GM13977 (cell line): ENCODE data around the gene DYNC1H1.

Experiments
- DNase-seq: peaks from one replicate; pipeline ENCODE4 v3.0.0; 2012; ENCODE audit warnings: low spot score
- in situ Hi-C: fragments of 300-500 bp; cut with MboI; formaldehyde crosslinking; loops from one replicate; pipeline ENCODE4 v1.12.0; 2022; ENCODE audit warnings: low sequenced_read_pairs, low pct_unique_long_range_greater_than_20kb, mixed read lengths, inconsistent platforms; ENCODE audit not compliant: unreplicated experiment
- TF ChIP-seq, protein P1 (sequence below): IDR thresholded peaks from 2 replicates; pipeline ENCODE4 v1.5.1; 2012; ENCODE audit warnings: mild to moderate bottlenecking, control low read depth; ENCODE audit not compliant: insufficient read depth; ENCODE audit errors: extremely low read depth, missing control alignments

Gene DYNC1H1

DNA sequence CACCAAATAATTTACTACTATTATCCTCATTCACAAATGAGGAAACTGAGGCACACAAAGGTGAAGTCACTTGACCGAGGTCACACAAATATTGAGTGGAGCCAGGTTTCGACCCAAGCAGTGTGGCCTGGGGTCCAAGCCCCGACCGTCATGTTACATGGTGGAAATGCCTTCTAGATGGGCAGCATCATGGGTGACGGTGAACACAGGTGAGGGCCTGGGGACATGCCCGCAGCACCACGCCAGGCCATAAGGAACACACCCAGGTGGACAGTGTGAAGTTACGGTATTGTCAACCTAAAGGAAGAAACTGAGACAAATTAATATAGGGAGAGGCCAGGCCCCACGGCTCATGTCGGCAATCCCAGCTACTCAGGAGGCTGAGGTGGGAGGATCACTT, 35.3 kb upstream of the DYNC1H1 start:
- in situ Hi-C loops, result no loop called here
- TF ChIP-seq, protein P1, sequence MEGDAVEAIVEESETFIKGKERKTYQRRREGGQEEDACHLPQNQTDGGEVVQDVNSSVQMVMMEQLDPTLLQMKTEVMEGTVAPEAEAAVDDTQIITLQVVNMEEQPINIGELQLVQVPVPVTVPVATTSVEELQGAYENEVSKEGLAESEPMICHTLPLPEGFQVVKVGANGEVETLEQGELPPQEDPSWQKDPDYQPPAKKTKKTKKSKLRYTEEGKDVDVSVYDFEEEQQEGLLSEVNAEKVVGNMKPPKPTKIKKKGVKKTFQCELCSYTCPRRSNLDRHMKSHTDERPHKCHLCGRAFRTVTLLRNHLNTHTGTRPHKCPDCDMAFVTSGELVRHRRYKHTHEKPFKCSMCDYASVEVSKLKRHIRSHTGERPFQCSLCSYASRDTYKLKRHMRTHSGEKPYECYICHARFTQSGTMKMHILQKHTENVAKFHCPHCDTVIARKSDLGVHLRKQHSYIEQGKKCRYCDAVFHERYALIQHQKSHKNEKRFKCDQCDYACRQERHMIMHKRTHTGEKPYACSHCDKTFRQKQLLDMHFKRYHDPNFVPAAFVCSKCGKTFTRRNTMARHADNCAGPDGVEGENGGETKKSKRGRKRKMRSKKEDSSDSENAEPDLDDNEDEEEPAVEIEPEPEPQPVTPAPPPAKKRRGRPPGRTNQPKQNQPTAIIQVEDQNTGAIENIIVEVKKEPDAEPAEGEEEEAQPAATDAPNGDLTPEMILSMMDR, result no peak
- no peak for DNase-seq

DNA sequence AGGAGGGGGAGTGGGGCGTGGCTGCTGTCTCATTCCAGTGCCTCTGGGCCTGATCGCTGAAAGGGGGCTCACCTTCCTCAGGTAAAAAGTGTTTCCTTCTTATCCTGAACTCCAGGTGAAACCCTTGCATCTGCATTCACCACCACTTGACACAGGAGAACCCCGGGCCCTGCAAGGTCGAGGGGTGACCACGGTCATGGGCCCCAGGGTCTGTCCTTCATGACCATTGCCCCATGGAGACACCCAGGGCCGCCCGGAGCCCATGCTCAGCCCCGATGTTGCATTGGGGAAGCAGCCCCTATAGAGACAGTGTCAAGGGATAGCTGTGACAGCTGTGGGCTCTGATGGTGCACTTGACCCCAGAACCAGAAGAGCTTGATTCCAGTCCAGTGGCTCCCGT, 34.4 kb upstream of the DYNC1H1 start:
- no peak for DNase-seq
- in situ Hi-C loops, result no loop called here
- TF ChIP-seq, protein P1, result no peak

DNA sequence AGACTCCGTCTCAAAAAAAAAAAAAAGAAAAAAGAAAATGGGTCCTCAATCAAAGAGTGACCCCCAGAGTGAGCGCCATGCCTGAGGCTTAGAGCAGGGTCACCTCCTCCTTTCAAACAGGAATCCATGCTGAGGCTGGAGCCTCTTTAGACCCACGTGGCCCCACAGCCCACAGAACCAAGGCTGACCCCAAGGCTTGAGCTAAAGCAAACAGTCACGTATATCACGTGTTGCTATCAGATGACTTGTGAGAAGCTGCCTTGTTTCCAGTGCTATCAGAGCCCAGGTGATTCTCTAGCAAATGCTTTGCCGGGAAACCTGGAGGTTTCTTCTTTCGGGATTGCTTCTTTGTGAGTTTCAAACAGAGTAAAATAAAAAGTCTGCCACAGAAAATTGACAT, 31.7 kb upstream of the DYNC1H1 start:
- in situ Hi-C loops, result no loop called here

DNA sequence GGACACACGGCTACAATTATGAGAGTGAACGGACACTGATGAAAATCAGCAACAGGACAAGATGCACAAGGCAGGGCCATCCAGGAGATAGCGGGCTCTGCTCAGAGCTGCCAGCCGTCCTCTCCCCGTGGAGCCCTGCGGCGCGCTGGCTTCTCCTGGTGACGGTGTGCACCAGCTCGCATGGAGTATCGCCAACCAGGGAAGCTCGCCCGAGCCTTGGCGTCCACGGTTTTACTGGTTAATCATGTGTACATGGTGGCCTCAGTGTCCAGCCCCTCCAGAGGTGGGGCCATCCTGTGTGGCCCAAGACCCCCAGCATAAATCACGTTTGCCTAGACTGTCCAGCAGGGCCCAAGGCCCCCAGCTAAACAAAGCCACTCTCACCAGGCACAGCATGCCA, 31.2 kb upstream of the DYNC1H1 start:
- no peak for DNase-seq
- TF ChIP-seq, protein P1, result no peak
- in situ Hi-C loops, result no loop called here

More for the DNA sequence above, 31.7 kb upstream of the DYNC1H1 start:
- DNase-seq, result no peak
- TF ChIP-seq, protein P1, result no peak

DNA sequence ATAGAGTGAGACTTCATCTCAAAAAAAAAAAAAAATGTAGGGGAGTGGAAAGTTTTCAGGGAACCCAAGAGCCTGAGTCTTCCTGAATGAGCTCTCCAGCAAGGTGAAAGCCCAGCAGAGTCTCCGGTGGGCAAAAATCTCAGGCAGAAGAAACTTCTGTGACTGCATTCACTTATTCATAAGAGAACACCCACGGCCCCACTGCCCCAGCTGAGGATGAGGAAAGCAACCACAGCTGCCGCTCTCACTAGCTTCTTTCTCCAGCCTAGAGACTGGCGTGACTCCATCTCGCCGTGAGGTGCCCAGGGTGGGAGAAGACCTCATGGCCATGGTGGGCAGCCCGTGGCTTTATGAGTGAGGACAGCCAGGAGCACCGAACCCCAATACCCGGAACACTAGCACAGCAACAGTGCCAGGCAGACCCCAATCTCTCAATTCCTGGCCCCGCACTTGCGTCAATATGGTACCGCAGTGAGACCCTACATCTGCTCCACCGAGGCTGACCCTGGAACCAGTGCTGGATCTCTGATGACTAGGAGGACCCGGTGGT, 29.7 kb upstream of the DYNC1H1 start:
- DNase-seq, result no peak
- TF ChIP-seq, protein P1, result no peak
- in situ Hi-C loops, result no loop called here

DNA sequence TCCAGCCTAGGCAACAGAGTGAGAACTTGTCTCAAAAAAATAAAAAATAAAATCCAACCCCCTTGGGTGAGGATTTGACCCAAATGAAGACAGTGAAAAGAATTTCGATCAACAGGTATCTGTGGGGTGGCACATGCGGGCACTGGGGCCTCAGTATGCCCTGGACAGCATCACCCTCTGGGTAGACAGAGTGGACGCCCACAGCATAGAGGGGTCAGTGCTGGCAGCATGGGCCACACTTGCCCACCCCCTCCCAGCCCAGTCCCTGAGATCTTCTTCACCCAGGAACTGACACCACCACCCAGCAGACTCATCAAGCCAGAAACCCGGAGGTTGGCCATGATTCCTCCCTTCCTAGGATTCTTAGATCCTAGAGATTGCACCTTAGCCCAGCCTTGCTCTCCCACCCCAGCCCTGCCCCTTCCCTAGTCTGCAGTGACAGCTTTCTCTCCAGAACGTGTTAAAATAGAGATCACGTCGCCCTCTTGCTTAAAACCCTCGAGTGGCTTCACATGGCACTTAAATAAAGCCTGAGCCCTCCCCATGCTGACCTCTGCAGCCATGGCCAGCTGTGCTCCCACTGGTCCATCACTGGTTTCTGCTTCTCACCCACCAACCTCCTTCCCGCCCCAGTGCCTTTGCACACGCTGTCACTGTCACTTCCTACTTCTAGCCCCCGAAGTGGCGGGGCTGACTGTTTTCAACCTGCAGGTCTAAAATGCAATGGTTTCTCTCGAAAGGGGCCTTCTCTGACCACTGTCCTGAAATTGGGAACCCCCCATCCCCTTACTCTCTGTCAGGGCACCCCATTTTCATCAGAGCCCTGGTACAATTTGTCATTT, 26.2 kb upstream of the DYNC1H1 start:
- TF ChIP-seq, protein P1, result no peak
- in situ Hi-C loops, result no loop called here
- DNase-seq, result no peak
